ENCODE data around the gene MACROH2A2.
"Not testable (repeated sequence)": the region's sequence is repeated elsewhere in the genome, so short reads cannot be mapped to it uniquely, and the experiment has no call there.

The MACROH2A2 gene

GRCh38 chr10:70158113-70158512, 105.5 kb downstream of the MACROH2A2 start:
- DNase-seq (ENCODE audit: low read depth in 2 of 2), result no peak

GRCh38 chr10:70159366-70159765, 106.7 kb downstream of the MACROH2A2 start:
- not testable (repeated sequence) for DNase-seq (ENCODE audit: low read depth in 2 of 2)

DNA sequence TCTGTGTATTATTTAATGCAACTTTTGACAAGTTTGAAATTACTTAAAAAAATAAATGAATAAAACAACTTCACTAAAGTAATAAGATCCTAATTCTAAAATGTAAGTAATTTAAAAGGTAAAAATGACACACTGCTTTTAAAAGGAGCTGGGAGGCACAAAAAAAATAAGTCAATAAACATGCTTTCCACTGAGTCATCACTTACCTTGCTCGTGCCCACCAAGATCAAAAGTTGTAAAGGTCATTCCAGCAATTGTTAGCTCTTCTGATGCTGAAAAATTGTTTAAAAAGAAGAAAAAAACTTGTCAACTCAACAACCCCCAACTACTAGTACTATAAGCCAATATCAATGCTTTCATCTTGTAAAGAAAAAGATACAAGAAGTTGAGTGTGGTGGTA, 108.2 kb downstream of the MACROH2A2 start:
- DNase-seq (ENCODE audit: low read depth in 2 of 2), result no peak
